Measurements from ENCODE around the gene NCCRP1.

Gene NCCRP1

GRCh38 chr19:39246951-39247669 is 50.3 kb downstream of the NCCRP1 start:
- H3K27ac ChIP-seq, result no peak overlapping the region
- TF ChIP-seq, protein P1, sequence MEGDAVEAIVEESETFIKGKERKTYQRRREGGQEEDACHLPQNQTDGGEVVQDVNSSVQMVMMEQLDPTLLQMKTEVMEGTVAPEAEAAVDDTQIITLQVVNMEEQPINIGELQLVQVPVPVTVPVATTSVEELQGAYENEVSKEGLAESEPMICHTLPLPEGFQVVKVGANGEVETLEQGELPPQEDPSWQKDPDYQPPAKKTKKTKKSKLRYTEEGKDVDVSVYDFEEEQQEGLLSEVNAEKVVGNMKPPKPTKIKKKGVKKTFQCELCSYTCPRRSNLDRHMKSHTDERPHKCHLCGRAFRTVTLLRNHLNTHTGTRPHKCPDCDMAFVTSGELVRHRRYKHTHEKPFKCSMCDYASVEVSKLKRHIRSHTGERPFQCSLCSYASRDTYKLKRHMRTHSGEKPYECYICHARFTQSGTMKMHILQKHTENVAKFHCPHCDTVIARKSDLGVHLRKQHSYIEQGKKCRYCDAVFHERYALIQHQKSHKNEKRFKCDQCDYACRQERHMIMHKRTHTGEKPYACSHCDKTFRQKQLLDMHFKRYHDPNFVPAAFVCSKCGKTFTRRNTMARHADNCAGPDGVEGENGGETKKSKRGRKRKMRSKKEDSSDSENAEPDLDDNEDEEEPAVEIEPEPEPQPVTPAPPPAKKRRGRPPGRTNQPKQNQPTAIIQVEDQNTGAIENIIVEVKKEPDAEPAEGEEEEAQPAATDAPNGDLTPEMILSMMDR (conservative IDR thresholded peaks at IDR 0.05), result no peak

DNA sequence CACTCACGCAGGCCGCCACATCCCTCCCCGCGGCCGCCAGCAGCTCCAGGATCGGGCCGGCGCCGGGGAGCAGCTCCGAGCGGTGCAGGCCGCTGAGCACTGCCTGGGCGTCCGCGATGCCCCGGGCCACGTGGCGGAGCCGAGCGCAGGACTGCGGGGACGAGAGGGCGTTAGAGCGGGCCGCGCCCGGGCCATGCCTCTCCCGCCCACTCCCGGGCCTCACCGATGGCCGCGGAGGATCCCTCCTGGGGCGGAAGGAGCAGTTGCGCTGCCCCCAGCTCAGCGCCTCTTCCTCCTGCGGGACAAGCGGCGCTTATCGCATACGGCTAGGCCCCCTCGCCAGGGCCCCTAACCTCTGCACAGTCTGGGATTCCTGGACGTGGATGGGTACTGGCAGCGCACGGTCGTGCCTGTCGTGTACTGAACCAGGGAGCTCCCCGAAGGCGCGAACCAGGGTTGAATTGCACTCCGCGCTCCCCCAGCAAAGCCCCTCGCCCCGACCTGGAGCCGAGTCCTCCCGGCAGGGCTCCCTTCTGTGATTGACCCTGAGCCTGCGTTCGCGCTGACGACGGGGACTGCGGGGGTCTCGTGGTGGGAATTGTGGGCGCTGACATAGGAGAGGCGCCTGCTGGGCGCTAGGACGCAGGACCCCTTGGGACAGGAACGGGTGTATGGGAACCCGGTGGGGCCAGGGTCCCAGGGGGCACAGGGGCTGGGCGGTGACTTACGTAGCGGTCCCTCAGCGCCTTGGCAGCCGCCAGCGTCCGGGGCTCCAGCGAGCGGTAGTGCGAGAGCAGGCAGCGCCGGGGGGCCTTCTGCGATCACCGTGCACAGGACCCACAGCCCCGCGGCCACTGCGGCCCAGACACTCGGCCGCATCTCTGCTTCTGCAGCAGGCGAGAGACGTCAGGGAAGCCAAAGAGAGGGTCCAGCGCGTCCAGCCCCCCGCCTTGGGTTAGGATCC is 51.2 kb downstream of the NCCRP1 start:
- no peak overlapping the region for H3K27ac ChIP-seq
- TF ChIP-seq, protein P1 (conservative IDR thresholded peaks at IDR 0.05), result no peak

DNA sequence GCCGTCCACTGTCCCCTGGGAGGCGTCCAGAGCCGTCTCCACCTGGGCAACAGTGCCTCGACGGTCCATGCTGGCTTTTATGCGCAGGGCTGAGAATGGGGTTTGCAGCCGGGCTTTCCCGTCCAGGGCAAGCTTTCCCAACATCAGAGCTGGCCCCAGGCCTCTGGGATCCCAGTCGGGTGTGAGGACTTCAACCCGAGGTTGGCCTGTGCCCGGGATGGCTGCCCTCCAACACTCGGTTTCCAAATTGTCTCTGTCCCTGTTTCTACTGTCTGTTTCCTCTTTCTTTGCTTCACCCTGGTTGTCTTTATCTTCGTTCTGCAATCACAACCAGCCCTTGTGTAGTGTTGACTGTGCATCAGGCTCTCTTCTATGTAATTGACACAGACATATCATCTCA is 52.0 kb downstream of the NCCRP1 start, which contains the start of gene IFNL4:
Gene IFNL4, minus strand, starts transcription at position 51 of the 400 bp plus-strand sequence.
- TF ChIP-seq, protein P1 (conservative IDR thresholded peaks at IDR 0.05), result no peak
- H3K27ac ChIP-seq, result no peak within 1 kb of the TSS

GRCh38 chr19:39251081-39251480 is 54.3 kb downstream of the NCCRP1 start:
- TF ChIP-seq, protein P1 (conservative IDR thresholded peaks at IDR 0.05), result no peak
- no peak overlapping the region for H3K27ac ChIP-seq

Measured in VCaP (cell line).